OCI-LY3 (cell line): ENCODE results near the gene PBOV1.

Source experiments
- CTCF ChIP-seq: fragments of 200-600, 300-600 bp; sonication (generic); IDR thresholded peaks from 2 replicates; pipeline ENCODE4 v1.5.1; 2014; ENCODE audit warnings: antibody characterized with exemption, low read length, low read depth
- EZH2phosphoT487 ChIP-seq: fragments of 200-600 bp; shearing (Covaris generic); IDR thresholded peaks from 2 replicates; pipeline ENCODE4 v1.6.1; 2018; ENCODE audit warnings: antibody characterized with exemption, mixed run types, low read depth

DNA sequence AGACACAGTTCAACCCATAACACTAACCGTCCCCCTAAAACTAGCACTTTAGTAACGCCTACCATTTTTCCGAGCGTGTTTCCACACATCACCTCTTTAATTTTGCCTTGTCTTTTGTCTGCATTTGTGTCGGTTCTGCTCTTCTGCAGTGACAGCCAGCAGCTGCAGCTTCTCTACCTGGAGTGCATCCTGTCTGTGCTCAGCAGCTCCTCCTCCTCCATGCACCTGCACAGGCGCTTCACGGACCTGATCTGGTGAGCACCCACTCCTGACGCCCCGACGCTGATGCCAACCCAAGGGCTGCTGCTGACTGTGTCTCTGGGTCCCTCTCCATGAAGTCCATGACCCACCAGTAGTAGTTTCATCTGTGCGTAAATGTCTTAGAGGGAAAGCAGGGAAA lies 35.4 kb upstream of the PBOV1 start:
- TF ChIP-seq CTCF: no peak
- no peak for TF ChIP-seq EZH2phosphoT487
